DND-41 (cell line): ENCODE measurements around the gene CCDC93.

Source experiments
- ATAC-seq: fragments of 200-7000 bp; cut with Tn5 transposase; 3 replicates; pipeline ENCODE4 v1.9.1; 2021; ENCODE audit warnings: low read depth; ENCODE audit not compliant: insufficient read depth
- DNase-seq: peaks from one replicate; pipeline ENCODE4 v3.0.0-alpha.2; 2020
- H2AFZ ChIP-seq: 2 replicates; pipeline ENCODE4 v1.6.0; 2012; ENCODE audit warnings: low read depth, low read length
- H3K27ac ChIP-seq: 2 replicates; pipeline ENCODE4 v1.5.1; 2012; ENCODE audit warnings: low read length, inconsistent platforms
- H3K27me3 ChIP-seq: fragments of 200-600 bp; sonication (generic); 2 replicates; pipeline ENCODE4 v1.6.0; 2012; ENCODE audit warnings: low read length, mild to moderate bottlenecking, inconsistent platforms; ENCODE audit not compliant: insufficient read depth, poor library complexity
- H3K36me3 ChIP-seq: 2 replicates; pipeline ENCODE4 v1.5.1; 2012; ENCODE audit warnings: low read length, inconsistent platforms; ENCODE audit not compliant: insufficient read depth
- H3K4me1 ChIP-seq: 2 replicates; pipeline ENCODE4 v1.5.1; 2012; ENCODE audit warnings: mild to moderate bottlenecking, low read length; ENCODE audit not compliant: insufficient read depth
- H3K4me2 ChIP-seq: 2 replicates; pipeline ENCODE4 v1.6.0; 2012; ENCODE audit warnings: mild to moderate bottlenecking, moderate library complexity, low read length, inconsistent platforms; ENCODE audit not compliant: insufficient read depth
- H3K4me3 ChIP-seq, 2 experiments: fragments of 200-600 bp in 1 of 2; shearing (Covaris generic) in 1 of 2; 2 replicates each; pipeline ENCODE4 v1.5.1; 2012 to 2016; ENCODE audit warnings: inconsistent platforms in 2 of 2, low read length in 2 of 2, mild to moderate bottlenecking in 2 of 2, low read depth in 1 of 2, moderate library complexity in 1 of 2
- H3K79me2 ChIP-seq: 2 replicates; pipeline ENCODE4 v1.6.0; 2012; ENCODE audit warnings: low read length, inconsistent platforms; ENCODE audit not compliant: insufficient read depth
- H3K9ac ChIP-seq: 2 replicates; pipeline ENCODE4 v1.6.0; 2012; ENCODE audit warnings: low read depth, mild to moderate bottlenecking, inconsistent platforms, low read length, moderate library complexity
- H3K9me3 ChIP-seq: 2 replicates; pipeline ENCODE4 v1.5.1; 2012; ENCODE audit warnings: low read length, moderate library complexity, mild to moderate bottlenecking, inconsistent platforms; ENCODE audit not compliant: insufficient read depth, severe bottlenecking
- H4K20me1 ChIP-seq: 2 replicates; pipeline ENCODE4 v1.6.0; 2012; ENCODE audit warnings: low read length; ENCODE audit not compliant: insufficient read depth
- CTCF ChIP-seq: IDR thresholded peaks from 2 replicates; pipeline ENCODE4 v1.5.1; 2012; ENCODE audit warnings: borderline replicate concordance, low read length, moderate library complexity, mild to moderate bottlenecking; ENCODE audit not compliant: poor library complexity, severe bottlenecking; ENCODE audit errors: extremely low read depth
- EZH2 ChIP-seq: IDR thresholded peaks from 3 replicates; pipeline ENCODE4 v1.6.1; 2012; ENCODE audit warnings: borderline replicate concordance, low read depth, mild to moderate bottlenecking, moderate library complexity, low read length, inconsistent platforms; ENCODE audit not compliant: severe bottlenecking

CCDC93 gene

GRCh38 chr2:118040891-118041290 lies 27.0 kb upstream of the CCDC93 start:
- H3K27me3 ChIP-seq = no peaks in the 10 kb centered on the region
- H3K4me3 ChIP-seq = no peak overlapping the region
- no peak overlapping the region for H3K27ac ChIP-seq
- TF ChIP-seq EZH2 = no peak
- TF ChIP-seq CTCF = no peak
- no peak overlapping the region for H3K9ac ChIP-seq
- no peaks in the 10 kb centered on the region for H4K20me1 ChIP-seq
- H3K9me3 ChIP-seq = no peaks in the 10 kb centered on the region
- no peak overlapping the region for H3K4me2 ChIP-seq
- H3K79me2 ChIP-seq = no peaks in the 10 kb centered on the region
- no peak for ATAC-seq
- no peak for DNase-seq
- H2AFZ ChIP-seq = no peak overlapping the region
- H3K4me1 ChIP-seq = no peaks in the 10 kb centered on the region
- no peaks in the 10 kb centered on the region for H3K36me3 ChIP-seq

GRCh38 chr2:118032169-118033013 lies 18.5 kb upstream of the CCDC93 start:
- Histone ChIP-seq H3K4me3 (no peak overlapping the region), H3K4me1 (no peaks in the 10 kb centered on the region), H3K4me2 (no peak overlapping the region), H3K27me3 (no peaks in the 10 kb centered on the region), H3K36me3 (no peaks in the 10 kb centered on the region), H2AFZ (no peak overlapping the region), H3K9ac (no peak overlapping the region), H3K79me2 (no peaks in the 10 kb centered on the region), H3K9me3 (no peaks in the 10 kb centered on the region), H3K27ac (no peak overlapping the region), H4K20me1 (no peaks in the 10 kb centered on the region)
- TF ChIP-seq EZH2 (no peak), CTCF (peak; percentile 83)
- DNase-seq (peak; percentile 39), ATAC-seq (peak; percentile 85)

GRCh38 chr2:118031566-118031965 lies 17.7 kb upstream of the CCDC93 start:
- Histone ChIP-seq H3K27ac (no peak overlapping the region), H3K79me2 (no peaks in the 10 kb centered on the region), H3K9me3 (no peaks in the 10 kb centered on the region), H3K4me2 (no peak overlapping the region), H3K9ac (no peak overlapping the region), H3K4me1 (no peaks in the 10 kb centered on the region), H3K36me3 (no peaks in the 10 kb centered on the region), H3K4me3 (no peak overlapping the region), H3K27me3 (no peaks in the 10 kb centered on the region), H4K20me1 (no peaks in the 10 kb centered on the region), H2AFZ (no peak overlapping the region)
- DNase-seq (no peak), ATAC-seq (no peak)
- no peak for TF ChIP-seq EZH2
- no peak for TF ChIP-seq CTCF
